Measurements from ENCODE around the gene ZNF212. TPM values are rescaled to one million over a fixed set of nuclear protein-coding genes. Genes with fewer than 3 reads are reported as not detected.
A peak's percentile ranks its signal among the peaks of the same experiment; 100 is the strongest.

Gene ZNF212
- total RNA-seq, 1 donor from 2014 or later = 11.2 TPM

- DNase-seq (ENCODE audit: low spot score) = peak; percentile 96
Observed at GRCh38 chr7:149284850-149285585, 45.6 kb downstream of the ZNF212 start.

- no peak for DNase-seq (ENCODE audit: low spot score)
Observed at GRCh38 chr7:149285603-149286002, 46.2 kb downstream of the ZNF212 start.

GRCh38 chr7:149286811-149287400, 47.5 kb downstream of the ZNF212 start:
- DNase-seq (ENCODE audit: low spot score) = no peak

GRCh38 chr7:149287622-149288021, 48.2 kb downstream of the ZNF212 start:
- no peak for DNase-seq (ENCODE audit: low spot score)

- DNase-seq (ENCODE audit: low spot score) = no peak
Observed at GRCh38 chr7:149289262-149289661, 49.8 kb downstream of the ZNF212 start.

GRCh38 chr7:149289856-149290255, 50.4 kb downstream of the ZNF212 start:
- no peak for DNase-seq (ENCODE audit: low spot score)

GRCh38 chr7:149291036-149291780, 51.8 kb downstream of the ZNF212 start:
- no peak for DNase-seq (ENCODE audit: low spot score)

GRCh38 chr7:149291781-149292461, 52.5 kb downstream of the ZNF212 start:
- no peak for DNase-seq (ENCODE audit: low spot score)

- no peak for DNase-seq (ENCODE audit: low spot score)
Observed at GRCh38 chr7:149292462-149292823, 53.0 kb downstream of the ZNF212 start.

- no peak for DNase-seq (ENCODE audit: low spot score)
Observed at GRCh38 chr7:149293338-149293737, 53.9 kb downstream of the ZNF212 start.

GRCh38 chr7:149293946-149294633, 54.6 kb downstream of the ZNF212 start:
- no peak for DNase-seq (ENCODE audit: low spot score)

GRCh38 chr7:149294634-149295480, 55.4 kb downstream of the ZNF212 start:
- DNase-seq (ENCODE audit: low spot score) = no peak

GRCh38 chr7:149295481-149295850, 56.0 kb downstream of the ZNF212 start:
- DNase-seq (ENCODE audit: low spot score) = no peak

GRCh38 chr7:149296368-149296767, 56.9 kb downstream of the ZNF212 start:
- no peak for DNase-seq (ENCODE audit: low spot score)

GRCh38 chr7:149297034-149297755, 57.7 kb downstream of the ZNF212 start:
- DNase-seq (ENCODE audit: low spot score) = no peak

GRCh38 chr7:149300620-149301285, 61.3 kb downstream of the ZNF212 start:
- no peak for DNase-seq (ENCODE audit: low spot score)

- no peak for DNase-seq (ENCODE audit: low spot score)
Observed at GRCh38 chr7:149302222-149302621, 62.8 kb downstream of the ZNF212 start.

GRCh38 chr7:149302865-149303264, 63.4 kb downstream of the ZNF212 start:
- DNase-seq (ENCODE audit: low spot score) = no peak

GRCh38 chr7:149304006-149304405, 64.6 kb downstream of the ZNF212 start:
- DNase-seq (ENCODE audit: low spot score) = no peak
